ENCODE measurements around the gene PRDM15. TPM values are rescaled to one million over a fixed set of nuclear protein-coding genes. Genes with fewer than 3 reads are reported as not detected.

The PRDM15 gene
- total RNA-seq, 1 donor = 7.2 TPM

DNA sequence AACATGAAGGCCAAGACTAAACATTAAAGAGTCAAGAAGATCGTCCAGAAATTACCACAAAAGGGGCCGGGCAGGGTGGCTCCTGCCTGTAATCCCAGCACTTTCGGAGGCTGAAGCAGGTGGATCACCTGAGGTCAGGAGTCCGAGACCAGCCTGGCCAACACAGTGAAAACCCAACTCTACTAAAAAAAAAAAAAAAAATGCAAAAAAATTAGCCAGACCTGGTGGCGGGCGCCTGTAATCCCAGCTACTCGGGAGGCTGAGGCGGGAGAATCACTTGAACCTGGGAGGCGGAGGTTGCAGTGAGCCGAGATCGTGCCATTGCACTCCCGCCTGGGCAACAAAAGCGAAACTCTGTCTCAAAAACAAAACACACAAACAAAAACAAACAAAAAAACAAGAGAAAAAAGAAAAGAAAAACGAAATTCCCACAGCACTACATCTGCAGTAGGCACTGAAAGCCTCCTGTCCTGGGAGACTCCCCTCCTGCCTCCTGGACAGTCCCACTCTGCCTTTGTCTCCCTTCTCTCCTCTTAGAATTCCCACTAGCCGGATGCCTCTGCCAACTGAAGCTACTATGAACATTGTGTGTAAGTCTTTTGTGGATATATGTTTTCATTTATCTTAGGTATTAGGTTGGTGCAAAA lies 94.6 kb downstream of the PRDM15 start:
- H2AFZ ChIP-seq (ENCODE audit: low read length) = no peak overlapping the region
- H3K27ac ChIP-seq (ENCODE audit: low read depth, low read length) = no peak overlapping the region

DNA sequence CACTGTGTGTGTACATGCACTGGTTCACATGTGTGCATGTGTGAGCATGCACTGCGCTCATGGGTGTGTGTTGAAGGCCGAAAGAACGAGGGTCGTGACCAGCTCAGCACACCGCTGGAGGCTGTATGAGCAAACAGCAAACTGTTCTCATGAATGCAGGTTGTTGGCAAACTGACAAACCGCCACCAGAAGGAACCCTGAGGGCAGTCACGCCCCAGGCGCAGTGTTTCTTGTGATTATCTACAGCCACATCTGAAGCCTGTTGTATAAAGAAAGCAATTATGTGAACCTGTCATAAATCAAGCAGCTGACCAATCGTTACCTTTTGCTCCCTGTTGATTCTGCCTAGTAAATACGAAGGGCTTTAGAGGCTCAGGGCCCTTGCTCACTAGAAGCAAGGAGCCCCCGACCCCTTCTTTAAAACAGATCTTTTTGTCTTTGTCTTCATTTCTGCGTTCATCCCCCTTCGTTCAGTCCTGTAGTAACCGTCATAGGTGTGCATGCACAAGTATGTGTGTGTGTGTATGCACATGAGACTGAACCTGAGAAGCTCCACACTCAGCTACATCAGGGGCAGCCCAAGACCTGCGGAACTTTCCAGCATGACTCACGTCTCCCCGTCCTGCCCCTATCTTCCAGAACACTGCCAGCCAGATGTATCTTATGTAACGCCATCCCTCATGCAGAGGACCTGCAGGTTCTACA lies 95.5 kb downstream of the PRDM15 start:
- H2AFZ ChIP-seq (ENCODE audit: low read length) = no peak overlapping the region
- no peak overlapping the region for H3K4me2 ChIP-seq (ENCODE audit: insufficient read depth, low read length)
- H3K79me2 ChIP-seq (ENCODE audit: insufficient read depth, low read length) = no peaks in the 10 kb centered on the region
- H3K4me1 ChIP-seq (ENCODE audit: insufficient read depth, low read length) = peaks cover 5% of the 10 kb centered on the region
- H3K36me3 ChIP-seq (ENCODE audit: insufficient read depth, low read length) = no peaks in the 10 kb centered on the region
- no peak overlapping the region for H3K4me3 ChIP-seq (ENCODE audit: insufficient read depth, low read length)
- no peaks in the 10 kb centered on the region for H3K9me3 ChIP-seq (ENCODE audit: low read depth, low read length)
- no peaks in the 10 kb centered on the region for H4K20me1 ChIP-seq (ENCODE audit: insufficient read depth, low read length)
- H3K27me3 ChIP-seq (ENCODE audit: insufficient read depth, low read length) = peaks cover 52% of the 10 kb centered on the region
- no peak for DNase-seq (ENCODE audit: insufficient read length, low spot score, missing footprints)
- H3K27ac ChIP-seq (ENCODE audit: low read depth, low read length) = no peak overlapping the region
- TF ChIP-seq, protein P1, sequence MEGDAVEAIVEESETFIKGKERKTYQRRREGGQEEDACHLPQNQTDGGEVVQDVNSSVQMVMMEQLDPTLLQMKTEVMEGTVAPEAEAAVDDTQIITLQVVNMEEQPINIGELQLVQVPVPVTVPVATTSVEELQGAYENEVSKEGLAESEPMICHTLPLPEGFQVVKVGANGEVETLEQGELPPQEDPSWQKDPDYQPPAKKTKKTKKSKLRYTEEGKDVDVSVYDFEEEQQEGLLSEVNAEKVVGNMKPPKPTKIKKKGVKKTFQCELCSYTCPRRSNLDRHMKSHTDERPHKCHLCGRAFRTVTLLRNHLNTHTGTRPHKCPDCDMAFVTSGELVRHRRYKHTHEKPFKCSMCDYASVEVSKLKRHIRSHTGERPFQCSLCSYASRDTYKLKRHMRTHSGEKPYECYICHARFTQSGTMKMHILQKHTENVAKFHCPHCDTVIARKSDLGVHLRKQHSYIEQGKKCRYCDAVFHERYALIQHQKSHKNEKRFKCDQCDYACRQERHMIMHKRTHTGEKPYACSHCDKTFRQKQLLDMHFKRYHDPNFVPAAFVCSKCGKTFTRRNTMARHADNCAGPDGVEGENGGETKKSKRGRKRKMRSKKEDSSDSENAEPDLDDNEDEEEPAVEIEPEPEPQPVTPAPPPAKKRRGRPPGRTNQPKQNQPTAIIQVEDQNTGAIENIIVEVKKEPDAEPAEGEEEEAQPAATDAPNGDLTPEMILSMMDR (IDR thresholded peaks at IDR 0.05; ENCODE audit: extremely low read depth, low read depth, low read length) = no peak

More for the DNA sequence above, 94.6 kb downstream of the PRDM15 start:
- Histone ChIP-seq H3K4me1 (ENCODE audit: insufficient read depth, low read length) (peaks cover 5% of the 10 kb centered on the region), H3K9me3 (ENCODE audit: low read depth, low read length) (no peaks in the 10 kb centered on the region), H3K4me2 (ENCODE audit: insufficient read depth, low read length) (no peak overlapping the region), H3K79me2 (ENCODE audit: insufficient read depth, low read length) (no peaks in the 10 kb centered on the region), H3K27me3 (ENCODE audit: insufficient read depth, low read length) (peaks cover 48% of the 10 kb centered on the region), H3K36me3 (ENCODE audit: insufficient read depth, low read length) (no peaks in the 10 kb centered on the region), H4K20me1 (ENCODE audit: insufficient read depth, low read length) (no peaks in the 10 kb centered on the region), H3K4me3 (ENCODE audit: insufficient read depth, low read length) (no peak overlapping the region)
- no peak for DNase-seq (ENCODE audit: insufficient read length, low spot score, missing footprints)
- TF ChIP-seq, protein P1 (IDR thresholded peaks at IDR 0.05; ENCODE audit: extremely low read depth, low read depth, low read length) = no peak

DNA sequence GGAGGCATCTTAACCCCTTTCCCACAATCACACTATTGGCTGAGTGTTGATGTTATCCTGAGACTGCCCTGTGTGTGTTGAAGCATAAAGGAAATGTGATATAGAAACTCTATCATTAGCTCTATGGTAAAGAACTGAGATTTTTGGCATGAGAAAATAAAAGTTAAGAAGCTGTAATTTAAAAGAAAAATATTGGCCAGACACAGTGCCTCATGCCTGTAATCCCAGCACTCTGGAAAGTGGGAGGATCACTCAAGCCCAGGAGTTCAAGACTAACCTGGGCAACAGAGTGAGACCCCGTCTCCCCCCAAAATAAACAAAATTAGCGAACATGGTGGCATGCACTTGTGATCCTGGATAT lies 98.1 kb downstream of the PRDM15 start:
- no peak overlapping the region for H3K4me3 ChIP-seq (ENCODE audit: insufficient read depth, low read length)
- TF ChIP-seq, protein P1 (IDR thresholded peaks at IDR 0.05; ENCODE audit: extremely low read depth, low read depth, low read length) = no peak
- H3K36me3 ChIP-seq (ENCODE audit: insufficient read depth, low read length) = no peaks in the 10 kb centered on the region
- no peaks in the 10 kb centered on the region for H3K79me2 ChIP-seq (ENCODE audit: insufficient read depth, low read length)
- no peak overlapping the region for H3K27ac ChIP-seq (ENCODE audit: low read depth, low read length)
- H3K4me1 ChIP-seq (ENCODE audit: insufficient read depth, low read length) = peaks cover 7% of the 10 kb centered on the region
- no peak overlapping the region for H3K4me2 ChIP-seq (ENCODE audit: insufficient read depth, low read length)
- H3K27me3 ChIP-seq (ENCODE audit: insufficient read depth, low read length) = peaks cover 45% of the 10 kb centered on the region
- H3K9me3 ChIP-seq (ENCODE audit: low read depth, low read length) = no peaks in the 10 kb centered on the region
- no peak overlapping the region for H2AFZ ChIP-seq (ENCODE audit: low read length)
- DNase-seq (ENCODE audit: insufficient read length, low spot score, missing footprints) = no peak
- no peaks in the 10 kb centered on the region for H4K20me1 ChIP-seq (ENCODE audit: insufficient read depth, low read length)

DNA sequence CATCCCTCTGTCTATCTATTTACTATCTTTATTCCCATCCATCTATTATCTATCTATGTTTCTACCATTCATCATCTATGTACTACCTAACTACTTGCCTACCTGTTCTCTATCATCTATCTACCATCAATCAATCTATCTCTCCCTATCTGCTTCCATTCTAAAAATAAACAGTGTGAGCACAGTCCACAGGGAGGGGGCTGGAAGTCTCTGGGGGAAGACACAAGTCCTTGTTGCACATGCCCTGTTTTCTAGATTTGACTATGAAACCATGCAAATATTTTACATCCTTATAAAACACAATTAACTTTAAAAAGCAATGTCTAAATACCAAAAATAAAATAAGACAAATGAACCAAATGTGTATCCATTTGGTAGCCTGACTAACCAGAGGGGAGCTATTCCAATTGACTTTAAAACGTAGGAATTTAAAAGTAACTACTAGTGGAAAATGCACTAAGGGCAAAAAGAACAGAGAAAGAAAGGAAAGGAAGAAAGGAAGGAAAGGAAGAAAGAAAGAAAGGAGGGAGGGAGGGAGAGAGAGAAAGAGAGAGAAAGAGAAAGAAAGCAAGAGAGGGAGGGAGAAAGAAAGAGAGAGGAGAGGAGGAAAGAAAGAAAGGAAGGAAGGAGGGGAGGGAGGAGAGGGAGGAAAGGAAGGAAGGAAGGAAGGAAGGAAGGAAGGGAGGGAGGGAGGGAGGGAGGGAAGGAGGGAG lies 98.7 kb downstream of the PRDM15 start:
- H3K4me1 ChIP-seq (ENCODE audit: insufficient read depth, low read length) = peaks cover 7% of the 10 kb centered on the region
- peaks cover 45% of the 10 kb centered on the region for H3K27me3 ChIP-seq (ENCODE audit: insufficient read depth, low read length)
- DNase-seq (ENCODE audit: insufficient read length, low spot score, missing footprints) = no peak
- no peaks in the 10 kb centered on the region for H3K9me3 ChIP-seq (ENCODE audit: low read depth, low read length)
- no peak overlapping the region for H2AFZ ChIP-seq (ENCODE audit: low read length)
- H3K4me2 ChIP-seq (ENCODE audit: insufficient read depth, low read length) = no peak overlapping the region
- no peaks in the 10 kb centered on the region for H3K79me2 ChIP-seq (ENCODE audit: insufficient read depth, low read length)
- TF ChIP-seq, protein P1 (IDR thresholded peaks at IDR 0.05; ENCODE audit: extremely low read depth, low read depth, low read length) = no peak
- no peaks in the 10 kb centered on the region for H3K36me3 ChIP-seq (ENCODE audit: insufficient read depth, low read length)
- no peaks in the 10 kb centered on the region for H4K20me1 ChIP-seq (ENCODE audit: insufficient read depth, low read length)
- no peak overlapping the region for H3K4me3 ChIP-seq (ENCODE audit: insufficient read depth, low read length)
- no peak overlapping the region for H3K27ac ChIP-seq (ENCODE audit: low read depth, low read length)
